ENCODE data around the gene TLK1. TPM values are rescaled to one million over a fixed set of nuclear protein-coding genes. Genes with fewer than 3 reads are reported as not detected.

Gene TLK1
- total and polyA plus RNA-seq, 9 of the 15 experiments (the other 6 are each of a cell fraction or from before 2014, with no cell fraction given), result 20.2 to 101 (median 40.5) TPM

DNA sequence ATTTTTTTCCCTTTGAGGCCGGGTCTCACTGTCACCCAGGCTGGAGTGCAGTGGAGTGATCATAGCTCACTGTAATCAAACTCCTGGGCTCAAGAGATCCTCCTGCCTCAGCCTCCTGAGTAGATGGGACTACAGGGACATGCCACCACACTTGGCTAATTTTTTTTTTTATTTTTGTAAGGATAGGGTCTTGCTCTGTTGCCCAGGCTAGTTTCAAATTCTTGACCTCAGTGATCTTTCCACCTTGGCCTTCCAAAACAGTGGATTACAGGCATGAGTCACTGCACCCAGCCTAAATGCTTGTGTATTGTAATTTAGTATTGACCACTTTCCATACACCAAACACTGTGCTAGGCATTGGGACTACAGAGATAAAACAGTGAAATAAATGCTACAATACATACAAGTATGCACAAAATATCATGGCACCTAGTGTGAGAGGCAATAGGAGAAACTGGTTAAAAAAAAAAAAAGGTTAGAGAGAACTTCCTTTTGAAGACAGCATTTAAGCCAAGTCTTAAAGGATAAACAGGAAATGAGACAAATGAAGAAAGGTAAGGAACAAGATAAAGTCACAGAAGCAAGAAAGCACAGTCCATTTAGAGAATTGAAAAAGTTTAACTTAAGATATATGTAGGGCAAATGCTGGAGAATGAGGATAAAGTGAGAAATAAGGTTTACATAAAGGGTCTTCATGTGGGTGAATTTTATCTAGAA, 118.3 kb downstream of the TLK1 start:
- Histone ChIP-seq H3K27ac (ENCODE audit: extremely low read depth, low read depth, low read length) (no peak overlapping the region), H3K9ac (ENCODE audit: insufficient read depth in 1 of 2, low read depth in 2 of 2, low read length in 2 of 2) (no peak overlapping the region), H2AFZ (ENCODE audit: low read depth, low read length) (no peak overlapping the region), H3K36me3 (ENCODE audit: control insufficient read depth, insufficient read depth, low read length) (peaks cover 92% of the 10 kb centered on the region), H3K27me3 (ENCODE audit: control insufficient read depth in 2 of 2, insufficient read depth in 2 of 2, low read length in 2 of 2) (no peaks in the 10 kb centered on the region), H4K20me1 (replicated peaks; ENCODE audit: control insufficient read depth, insufficient read depth, low read length) (no peaks in the 10 kb centered on the region), H3K9me1 (ENCODE audit: control insufficient read depth, insufficient read depth, low read length) (no peaks in the 10 kb centered on the region), H3K4me2 (ENCODE audit: insufficient read depth, low read length) (no peak overlapping the region), H3K79me2 (ENCODE audit: control insufficient read depth, insufficient read depth, low read length) (no peaks in the 10 kb centered on the region), H3K9me3 (replicated peaks; ENCODE audit: control insufficient read depth, insufficient read depth, low read depth, low read length) (no peaks in the 10 kb centered on the region), H3K4me1 (replicated peaks in 1 of 2; ENCODE audit: control insufficient read depth in 2 of 2, insufficient read depth in 2 of 2, low read length in 2 of 2) (no peaks in the 10 kb centered on the region), H3K4me3 (no peak overlapping the region)
- CTCF ChIA-PET (ENCODE audit: low intra/inter-chr PET ratio), result no interaction called here
- no peak for FAIRE-seq
- BruUV-seq (replicated peaks), result no TSS peak
- TF ChIP-seq, protein P1, sequence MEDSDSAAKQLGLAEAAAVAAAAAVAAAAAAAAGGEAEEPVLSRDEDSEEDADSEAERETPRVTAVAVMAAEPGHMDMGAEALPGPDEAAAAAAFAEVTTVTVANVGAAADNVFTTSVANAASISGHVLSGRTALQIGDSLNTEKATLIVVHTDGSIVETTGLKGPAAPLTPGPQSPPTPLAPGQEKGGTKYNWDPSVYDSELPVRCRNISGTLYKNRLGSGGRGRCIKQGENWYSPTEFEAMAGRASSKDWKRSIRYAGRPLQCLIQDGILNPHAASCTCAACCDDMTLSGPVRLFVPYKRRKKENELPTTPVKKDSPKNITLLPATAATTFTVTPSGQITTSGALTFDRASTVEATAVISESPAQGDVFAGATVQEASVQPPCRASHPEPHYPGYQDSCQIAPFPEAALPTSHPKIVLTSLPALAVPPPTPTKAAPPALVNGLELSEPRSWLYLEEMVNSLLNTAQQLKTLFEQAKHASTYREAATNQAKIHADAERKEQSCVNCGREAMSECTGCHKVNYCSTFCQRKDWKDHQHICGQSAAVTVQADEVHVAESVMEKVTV (CRISPR knock-in tag; IDR thresholded peaks at IDR 0.05), result no peak
- peak; percentile 55; the same call in 1 of the 2 replicates for TF ChIP-seq ZNF121 (CRISPR knock-in tag; conservative IDR thresholded peaks at IDR 0.05)
- in situ Hi-C loops (cut with MboI) (no loop called here), intact Hi-C loops (cut with micrococcal nuclease) (no loop called here)
- POLR2A ChIA-PET, result interaction anchor here (0.6 kb wide), 1 partner anchor 13 kb away, joined by 3 read pairs; no protein-coding TSS in a partner anchor
- no peak for ATAC-seq
- WGBS (ENCODE audit: insufficient coverage, low coverage, missing lambda C conversion rate), result 100% methylated on average over 1 of the region's 1 CpG
- no peak for DNase-seq (ENCODE audit: extremely low read depth in 1 of 4, low spot score in 3 of 4)

DNA sequence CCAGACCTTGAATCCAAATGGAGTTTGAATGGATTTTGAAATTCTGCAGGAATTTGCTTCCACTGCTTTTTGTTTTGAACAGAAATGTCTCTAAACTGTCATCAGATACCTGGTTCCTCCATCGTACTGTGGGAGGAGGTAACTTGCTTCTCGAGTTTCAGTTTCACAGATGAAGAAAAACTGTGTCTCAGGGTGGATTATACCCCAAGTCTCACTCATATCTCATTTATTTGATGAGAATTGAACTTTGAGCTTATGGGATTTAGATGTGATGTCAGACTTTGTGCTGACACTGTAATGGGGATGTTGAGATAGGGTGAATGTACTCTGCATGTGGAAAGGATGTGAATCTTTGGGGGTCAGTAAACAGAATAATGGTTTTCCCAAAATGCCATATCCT, 124.2 kb downstream of the TLK1 start:
- FAIRE-seq, result no peak
- no peak overlapping the region for H3K4me3 ChIP-seq
- no peak for ATAC-seq
- in situ Hi-C loops (cut with MboI), result no loop called here
- no peak overlapping the region for H3K9ac ChIP-seq (ENCODE audit: insufficient read depth in 1 of 2, low read depth in 2 of 2, low read length in 2 of 2)
- no peak overlapping the region for H3K4me2 ChIP-seq (ENCODE audit: insufficient read depth, low read length)
- H3K79me2 ChIP-seq (ENCODE audit: control insufficient read depth, insufficient read depth, low read length), result 0 out of 3 replicates have a peak, but pooled peaks cover 4% of the 10 kb centered on the region
- 97% methylated on average over 2 of the region's 2 CpGs for WGBS (ENCODE audit: insufficient coverage, low coverage, missing lambda C conversion rate)
- POLR2A ChIA-PET, result no interaction called here
- H3K9me3 ChIP-seq (replicated peaks; ENCODE audit: control insufficient read depth, insufficient read depth, low read depth, low read length), result no peaks in the 10 kb centered on the region
- H3K27ac ChIP-seq (ENCODE audit: extremely low read depth, low read depth, low read length), result no peak overlapping the region
- no peak for DNase-seq (ENCODE audit: extremely low read depth in 1 of 4, low spot score in 3 of 4)
- H3K27me3 ChIP-seq (ENCODE audit: control insufficient read depth in 2 of 2, insufficient read depth in 2 of 2, low read length in 2 of 2), result no peaks in the 10 kb centered on the region
- H3K36me3 ChIP-seq (ENCODE audit: control insufficient read depth, insufficient read depth, low read length), result peaks cover 80% of the 10 kb centered on the region
- H2AFZ ChIP-seq (ENCODE audit: low read depth, low read length), result no peak overlapping the region
- H4K20me1 ChIP-seq (replicated peaks; ENCODE audit: control insufficient read depth, insufficient read depth, low read length), result no peaks in the 10 kb centered on the region
- intact Hi-C loops (cut with micrococcal nuclease), result no loop called here
- CTCF ChIA-PET (ENCODE audit: low intra/inter-chr PET ratio), result no interaction called here
- BruUV-seq (replicated peaks), result no TSS peak
- H3K9me1 ChIP-seq (ENCODE audit: control insufficient read depth, insufficient read depth, low read length), result no peaks in the 10 kb centered on the region
- no peaks in the 10 kb centered on the region for H3K4me1 ChIP-seq (replicated peaks in 1 of 2; ENCODE audit: control insufficient read depth in 2 of 2, insufficient read depth in 2 of 2, low read length in 2 of 2)
- no peak for TF ChIP-seq TSC22D4 (tag; IDR thresholded peaks at IDR 0.05)
- TF ChIP-seq, protein P2, sequence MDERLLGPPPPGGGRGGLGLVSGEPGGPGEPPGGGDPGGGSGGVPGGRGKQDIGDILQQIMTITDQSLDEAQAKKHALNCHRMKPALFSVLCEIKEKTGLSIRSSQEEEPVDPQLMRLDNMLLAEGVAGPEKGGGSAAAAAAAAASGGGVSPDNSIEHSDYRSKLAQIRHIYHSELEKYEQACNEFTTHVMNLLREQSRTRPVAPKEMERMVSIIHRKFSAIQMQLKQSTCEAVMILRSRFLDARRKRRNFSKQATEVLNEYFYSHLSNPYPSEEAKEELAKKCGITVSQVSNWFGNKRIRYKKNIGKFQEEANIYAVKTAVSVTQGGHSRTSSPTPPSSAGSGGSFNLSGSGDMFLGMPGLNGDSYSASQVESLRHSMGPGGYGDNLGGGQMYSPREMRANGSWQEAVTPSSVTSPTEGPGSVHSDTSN (CRISPR knock-in tag; IDR thresholded peaks at IDR 0.05; ENCODE audit: low read depth), result no peak
- TF ChIP-seq, protein P2 (tag; conservative IDR thresholded peaks at IDR 0.05; ENCODE audit: low read depth), result no peak

Measured in K562 (cell line).